GM18507 (cell line): ENCODE measurements around the gene MTUS2.

ENCODE experiments used
- DNase-seq: peaks from one replicate; pipeline ENCODE4 v3.0.0; 2011; ENCODE audit warnings: low read depth; ENCODE audit not compliant: insufficient read length; ENCODE audit errors: extremely low spot score
- FAIRE-seq: peaks from 2 replicates; lab custom pipeline; 2011; peaks lifted over from hg19 to GRCh38; lab: Jason Lieb, UNC

The MTUS2 gene

GRCh38 chr13:29081697-29082440, 261.7 kb downstream of the MTUS2 start:
- FAIRE-seq (no peak), DNase-seq (no peak)

GRCh38 chr13:29099781-29100406, 279.8 kb downstream of the MTUS2 start:
- no peak for FAIRE-seq
- DNase-seq, result no peak

DNA sequence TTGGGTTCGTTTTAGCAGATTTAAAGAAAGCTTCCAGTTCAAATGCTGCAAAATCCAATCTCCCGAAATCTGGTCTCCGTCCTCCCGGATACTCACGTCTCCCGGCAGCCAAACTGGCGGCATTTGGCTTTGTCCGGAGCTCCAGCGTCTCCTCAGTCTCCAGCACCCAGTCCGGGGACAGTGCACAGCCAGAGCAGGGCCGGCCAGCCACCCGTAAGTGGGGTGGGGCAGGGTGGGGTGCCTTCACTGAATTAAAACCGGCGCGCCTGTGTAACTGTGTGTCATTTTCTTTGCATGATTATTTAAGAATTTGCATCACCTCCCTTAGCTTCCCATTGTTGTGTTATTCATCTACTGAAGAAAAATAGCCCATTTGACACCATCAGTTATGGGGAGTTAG, 280.6 kb downstream of the MTUS2 start:
- no peak for DNase-seq
- no peak for FAIRE-seq

DNA sequence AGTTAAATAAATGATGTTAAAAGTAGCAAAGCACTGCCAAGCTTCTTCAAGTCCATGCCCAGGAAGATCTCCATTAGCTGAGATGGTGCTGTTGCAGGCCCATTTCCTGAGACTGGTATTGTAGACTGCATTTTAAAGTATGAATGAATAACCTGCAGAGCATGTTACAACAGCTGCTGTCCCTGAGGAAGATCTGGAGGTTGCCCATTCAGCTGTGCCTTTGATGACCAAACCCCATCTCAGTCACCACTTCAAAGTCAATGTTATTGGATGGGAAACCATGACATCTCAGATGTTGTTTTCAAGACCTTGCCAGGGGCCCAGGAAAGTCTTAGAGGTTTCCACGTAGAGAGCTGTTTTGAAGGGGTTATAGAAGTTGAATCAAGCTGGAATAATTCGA, 281.3 kb downstream of the MTUS2 start:
- DNase-seq, result no peak
- no peak for FAIRE-seq

DNA sequence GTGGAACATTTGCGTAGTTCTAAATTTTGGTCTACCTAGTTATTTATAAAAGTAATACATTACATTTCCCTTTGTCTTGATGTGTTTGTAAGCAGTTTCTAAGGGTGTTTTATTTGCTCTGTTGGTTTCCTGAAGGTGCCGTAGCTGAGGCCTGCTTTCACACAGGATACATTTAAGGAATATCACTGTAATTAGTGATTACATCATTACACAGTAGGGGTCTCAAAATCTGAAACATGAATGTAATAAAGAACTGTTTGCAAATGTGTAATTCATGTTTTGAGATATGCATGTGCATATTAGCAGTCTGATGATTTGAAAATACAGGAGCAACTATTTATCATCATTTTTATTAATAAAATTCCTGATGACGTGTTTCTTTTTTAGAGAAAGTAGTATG, 281.8 kb downstream of the MTUS2 start:
- DNase-seq (no peak), FAIRE-seq (no peak)

GRCh38 chr13:29103065-29103800, 283.1 kb downstream of the MTUS2 start:
- FAIRE-seq (no peak), DNase-seq (no peak)

DNA sequence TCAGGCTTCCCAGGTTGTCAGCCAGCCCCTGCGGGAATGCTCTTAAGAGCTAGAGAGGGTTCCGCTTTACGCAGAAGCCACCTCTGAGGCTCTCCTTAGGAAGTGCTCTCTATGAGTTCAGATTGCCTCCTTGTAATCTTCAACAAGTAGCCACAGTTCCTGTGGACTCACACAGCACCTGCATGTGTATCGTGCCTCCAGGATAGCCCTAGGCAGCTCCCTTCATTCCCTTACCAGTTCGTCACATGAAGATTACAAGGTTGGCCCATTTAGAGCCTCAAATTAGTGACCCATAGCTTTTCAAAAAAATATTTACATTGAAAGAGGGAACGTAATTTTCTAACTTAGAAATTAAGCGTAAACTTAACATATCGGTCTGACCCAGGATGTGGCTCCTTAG, 284.3 kb downstream of the MTUS2 start:
- DNase-seq, result no peak
- no peak for FAIRE-seq

DNA sequence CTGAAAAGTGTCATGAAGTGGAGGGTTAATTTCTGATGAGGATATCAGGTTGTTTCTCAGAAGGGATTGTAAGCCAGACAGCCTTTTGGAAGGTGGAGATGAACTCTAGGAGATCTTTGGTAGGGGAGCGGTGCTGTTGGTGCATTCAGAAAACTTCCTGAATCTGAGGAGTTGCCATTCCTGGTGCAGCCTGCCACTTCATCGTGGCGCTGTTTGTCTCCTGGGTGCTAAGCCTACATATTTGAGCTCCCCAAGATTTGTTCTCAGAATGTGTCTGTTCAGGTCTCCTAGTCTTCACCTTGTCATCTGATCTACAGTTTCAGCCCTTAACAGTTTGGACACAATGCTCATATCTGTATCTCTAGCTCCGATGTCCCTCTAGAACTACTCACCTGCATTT, 285.6 kb downstream of the MTUS2 start:
- no peak for DNase-seq
- FAIRE-seq, result no peak

GRCh38 chr13:29106651-29107050, 286.5 kb downstream of the MTUS2 start:
- DNase-seq (no peak), FAIRE-seq (no peak)

DNA sequence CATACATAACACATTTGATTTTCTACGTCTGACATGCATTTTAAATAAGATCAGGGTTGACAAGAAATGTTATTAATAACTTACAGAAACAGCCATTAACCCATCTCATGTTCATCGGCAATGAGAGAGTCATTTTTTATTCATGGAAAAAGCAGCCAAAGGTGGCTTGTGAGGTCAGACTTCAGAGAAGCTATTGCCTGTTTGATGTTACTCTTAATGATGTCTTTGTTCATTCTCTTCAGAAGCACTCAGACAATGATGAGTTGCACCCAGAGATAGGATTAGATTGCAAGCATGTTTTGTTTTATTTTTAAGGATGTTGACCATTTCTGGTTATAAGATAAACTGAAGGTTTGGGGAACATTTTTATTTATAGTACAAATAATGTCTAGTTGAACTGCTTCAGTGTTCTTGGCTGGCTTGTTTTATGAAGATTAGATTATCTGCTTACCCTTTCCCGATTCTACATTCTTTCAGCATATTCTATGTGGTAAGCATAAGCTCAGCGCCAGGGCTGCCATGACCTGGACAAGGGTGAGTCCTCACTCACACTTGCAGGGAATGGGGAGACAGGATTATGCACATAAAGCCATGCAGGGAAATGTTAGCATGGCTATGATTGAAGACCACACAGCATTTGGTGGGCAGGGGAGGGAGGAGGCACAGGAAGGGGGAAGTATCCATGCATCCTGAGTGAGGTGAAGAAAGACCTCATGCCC, 288.1 kb downstream of the MTUS2 start:
- no peak for DNase-seq
- FAIRE-seq, result no peak

GRCh38 chr13:29109987-29110386, 289.8 kb downstream of the MTUS2 start:
- FAIRE-seq, result no peak

GRCh38 chr13:29111446-29111845, 291.3 kb downstream of the MTUS2 start:
- FAIRE-seq, result no peak

More at GRCh38 chr13:29109987-29110386, 289.8 kb downstream of the MTUS2 start:
- DNase-seq, result no peak

GRCh38 chr13:29115842-29116241, 295.7 kb downstream of the MTUS2 start:
- DNase-seq, result no peak
- FAIRE-seq, result no peak

More at GRCh38 chr13:29111446-29111845, 291.3 kb downstream of the MTUS2 start:
- DNase-seq, result no peak

- DNase-seq (no peak), FAIRE-seq (no peak)
Observed at GRCh38 chr13:29117663-29118062, 297.5 kb downstream of the MTUS2 start.

- DNase-seq (no peak), FAIRE-seq (no peak)
Observed at GRCh38 chr13:29118471-29118870, 298.3 kb downstream of the MTUS2 start.

- peak; percentile 52 for FAIRE-seq
- DNase-seq, result no peak
Observed at GRCh38 chr13:29125191-29125933, 305.2 kb downstream of the MTUS2 start.

DNA sequence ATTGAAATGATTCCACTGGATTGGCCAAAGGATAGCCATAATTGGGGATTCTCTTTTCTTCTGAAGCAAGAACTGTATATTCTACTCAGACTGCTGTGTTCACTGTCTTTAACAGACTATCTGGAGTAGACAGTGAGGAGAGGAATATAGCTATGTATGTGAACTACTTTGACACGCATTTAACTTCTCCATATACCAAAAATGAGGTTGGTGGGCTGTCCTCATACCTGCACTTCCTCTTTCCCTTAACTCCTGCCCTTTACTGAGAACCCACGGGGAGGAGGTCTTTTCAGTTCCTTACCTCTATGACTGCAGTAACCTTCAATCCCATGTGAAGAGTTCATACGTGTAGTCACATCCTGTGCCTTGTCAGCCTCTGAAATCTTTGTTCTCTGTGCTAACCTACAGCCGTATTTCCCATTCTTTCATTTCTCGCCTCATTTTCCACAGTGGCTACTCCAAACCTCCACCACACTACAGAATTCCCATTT, 305.8 kb downstream of the MTUS2 start:
- peak; percentile 70 for FAIRE-seq
- no peak for DNase-seq

DNA sequence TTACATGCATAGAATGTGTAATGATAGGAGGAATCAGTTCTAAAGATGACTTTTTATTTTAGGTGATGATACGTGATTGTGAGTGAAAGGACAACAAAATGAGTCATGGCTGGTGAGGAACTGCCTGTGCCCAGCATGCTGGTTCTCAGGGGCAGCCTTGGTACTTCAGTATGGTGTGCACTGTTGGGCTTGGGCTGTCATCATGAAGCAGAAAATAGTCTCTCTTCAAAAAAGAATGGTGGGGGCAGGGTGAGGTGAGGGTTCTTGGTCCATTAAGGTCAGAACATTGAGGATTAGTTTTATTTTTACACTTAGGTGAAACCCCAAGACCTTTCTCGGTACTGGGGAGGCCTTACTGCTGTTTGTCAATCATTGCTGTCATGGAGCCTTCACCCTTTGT, 309.5 kb downstream of the MTUS2 start:
- FAIRE-seq, result no peak

DNA sequence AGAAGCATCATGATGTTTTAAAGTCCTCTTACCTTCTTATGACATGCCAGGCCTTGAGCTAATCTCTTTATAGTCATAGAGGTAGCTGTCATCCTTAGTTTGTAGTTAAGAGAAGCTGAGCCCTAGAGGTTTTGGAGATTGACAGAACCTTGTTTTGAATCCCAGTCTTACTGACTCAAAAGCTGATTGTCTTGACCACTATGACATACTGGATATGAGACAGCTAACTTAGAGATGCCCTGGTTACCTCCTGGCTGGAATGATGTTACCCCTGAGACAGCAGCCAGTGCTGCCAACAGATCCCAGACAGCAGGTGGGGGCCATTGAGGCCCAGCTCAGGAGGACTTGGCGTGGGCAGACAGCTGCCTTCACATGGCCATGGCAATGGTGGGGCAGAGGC, 311.0 kb downstream of the MTUS2 start:
- FAIRE-seq (no peak), DNase-seq (no peak)

More for the DNA sequence above, 309.5 kb downstream of the MTUS2 start:
- DNase-seq, result no peak
